Measurements from ENCODE around the gene TP53TG5.

DNA sequence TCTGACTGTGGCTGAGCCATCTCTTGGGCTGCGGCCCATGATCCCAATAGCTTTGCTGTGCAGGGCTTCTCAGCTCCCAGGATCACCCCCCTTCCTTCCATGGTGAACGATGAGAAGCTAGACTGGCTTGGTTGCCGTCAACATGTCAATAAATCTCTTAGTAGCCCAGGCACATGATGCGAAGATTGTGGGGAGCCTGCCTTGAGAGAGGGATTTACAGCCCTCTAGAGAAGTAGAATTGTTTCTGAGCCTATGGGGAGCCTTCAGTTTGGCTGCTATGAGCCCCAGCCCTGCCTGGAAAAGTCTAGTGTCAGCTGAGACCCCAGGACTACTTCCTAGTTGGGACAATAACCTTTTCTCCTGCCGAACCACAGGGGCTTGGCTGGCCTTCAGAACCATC is 34.5 kb upstream of the TP53TG5 start:
- TF ChIP-seq, protein P1, sequence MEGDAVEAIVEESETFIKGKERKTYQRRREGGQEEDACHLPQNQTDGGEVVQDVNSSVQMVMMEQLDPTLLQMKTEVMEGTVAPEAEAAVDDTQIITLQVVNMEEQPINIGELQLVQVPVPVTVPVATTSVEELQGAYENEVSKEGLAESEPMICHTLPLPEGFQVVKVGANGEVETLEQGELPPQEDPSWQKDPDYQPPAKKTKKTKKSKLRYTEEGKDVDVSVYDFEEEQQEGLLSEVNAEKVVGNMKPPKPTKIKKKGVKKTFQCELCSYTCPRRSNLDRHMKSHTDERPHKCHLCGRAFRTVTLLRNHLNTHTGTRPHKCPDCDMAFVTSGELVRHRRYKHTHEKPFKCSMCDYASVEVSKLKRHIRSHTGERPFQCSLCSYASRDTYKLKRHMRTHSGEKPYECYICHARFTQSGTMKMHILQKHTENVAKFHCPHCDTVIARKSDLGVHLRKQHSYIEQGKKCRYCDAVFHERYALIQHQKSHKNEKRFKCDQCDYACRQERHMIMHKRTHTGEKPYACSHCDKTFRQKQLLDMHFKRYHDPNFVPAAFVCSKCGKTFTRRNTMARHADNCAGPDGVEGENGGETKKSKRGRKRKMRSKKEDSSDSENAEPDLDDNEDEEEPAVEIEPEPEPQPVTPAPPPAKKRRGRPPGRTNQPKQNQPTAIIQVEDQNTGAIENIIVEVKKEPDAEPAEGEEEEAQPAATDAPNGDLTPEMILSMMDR (IDR thresholded peaks at IDR 0.05) = no peak
- TF ChIP-seq POLR2A (IDR thresholded peaks at IDR 0.05) (no peak), EP300 (IDR thresholded peaks at IDR 0.05) (no peak)

Data from sigmoid colon (tissue), 4 donors.